GM13976 (cell line): ENCODE measurements around the gene MTARC2.
A peak's percentile ranks its signal among the peaks of the same experiment; 100 is the strongest.

ENCODE experiments used
- DNase-seq: peaks from one replicate; pipeline ENCODE4 v3.0.0; 2012; ENCODE audit warnings: low spot score
- in situ Hi-C: fragments of 300-500 bp; cut with MboI; formaldehyde crosslinking; loops from one replicate; pipeline ENCODE4 v1.12.0; 2022; ENCODE audit warnings: low sequenced_read_pairs, mixed read lengths, inconsistent platforms; ENCODE audit not compliant: unreplicated experiment
- TF ChIP-seq, protein P1 (sequence below): IDR thresholded peaks from 2 replicates; pipeline ENCODE4 v1.5.1; 2012; ENCODE audit warnings: borderline replicate concordance, mild to moderate bottlenecking; ENCODE audit not compliant: insufficient read depth; ENCODE audit errors: extremely low read depth, missing control alignments, control extremely low read depth

The MTARC2 gene

DNA sequence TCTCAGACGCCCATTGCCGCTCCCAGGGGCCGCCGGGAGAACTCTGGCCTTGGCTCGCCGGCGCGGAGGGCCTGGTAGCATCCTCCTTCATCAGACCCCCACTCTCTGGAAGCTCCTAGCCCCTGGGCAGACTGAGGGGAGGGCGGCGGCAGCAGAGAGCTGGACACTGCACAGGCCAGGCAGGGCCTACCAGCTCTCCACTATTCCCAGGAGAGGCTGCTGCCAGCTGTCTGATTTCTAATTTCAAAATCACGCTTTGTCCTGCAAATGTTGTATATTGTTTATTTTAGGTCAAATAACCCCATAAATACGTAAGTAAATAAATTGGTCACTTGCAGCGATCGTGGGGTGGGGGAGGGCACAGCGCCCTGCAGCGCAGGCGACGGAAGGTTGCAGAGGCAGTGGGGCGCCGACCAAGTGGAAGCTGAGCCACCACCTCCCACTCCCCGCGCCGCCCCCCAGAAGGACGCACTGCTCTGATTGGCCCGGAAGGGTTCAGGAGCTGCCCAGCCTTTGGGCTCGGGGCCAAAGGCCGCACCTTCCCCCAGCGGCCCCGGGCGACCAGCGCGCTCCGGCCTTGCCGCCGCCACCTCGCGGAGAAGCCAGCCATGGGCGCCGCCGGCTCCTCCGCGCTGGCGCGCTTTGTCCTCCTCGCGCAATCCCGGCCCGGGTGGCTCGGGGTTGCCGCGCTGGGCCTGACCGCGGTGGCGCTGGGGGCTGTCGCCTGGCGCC is 38.4 kb downstream of the MTARC2 start, which contains the start of gene MTARC1:
TSS of gene MTARC1 (plus strand) at position 577 of the 732 bp plus-strand sequence. CDS start at position 609, 32 bp downstream.
- TF ChIP-seq, protein P1, sequence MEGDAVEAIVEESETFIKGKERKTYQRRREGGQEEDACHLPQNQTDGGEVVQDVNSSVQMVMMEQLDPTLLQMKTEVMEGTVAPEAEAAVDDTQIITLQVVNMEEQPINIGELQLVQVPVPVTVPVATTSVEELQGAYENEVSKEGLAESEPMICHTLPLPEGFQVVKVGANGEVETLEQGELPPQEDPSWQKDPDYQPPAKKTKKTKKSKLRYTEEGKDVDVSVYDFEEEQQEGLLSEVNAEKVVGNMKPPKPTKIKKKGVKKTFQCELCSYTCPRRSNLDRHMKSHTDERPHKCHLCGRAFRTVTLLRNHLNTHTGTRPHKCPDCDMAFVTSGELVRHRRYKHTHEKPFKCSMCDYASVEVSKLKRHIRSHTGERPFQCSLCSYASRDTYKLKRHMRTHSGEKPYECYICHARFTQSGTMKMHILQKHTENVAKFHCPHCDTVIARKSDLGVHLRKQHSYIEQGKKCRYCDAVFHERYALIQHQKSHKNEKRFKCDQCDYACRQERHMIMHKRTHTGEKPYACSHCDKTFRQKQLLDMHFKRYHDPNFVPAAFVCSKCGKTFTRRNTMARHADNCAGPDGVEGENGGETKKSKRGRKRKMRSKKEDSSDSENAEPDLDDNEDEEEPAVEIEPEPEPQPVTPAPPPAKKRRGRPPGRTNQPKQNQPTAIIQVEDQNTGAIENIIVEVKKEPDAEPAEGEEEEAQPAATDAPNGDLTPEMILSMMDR, result no peak
- peak; percentile 64 for DNase-seq
- in situ Hi-C loops, result loop anchor here (25.0 kb wide), 2 partner anchors 499 to 949 kb away; no protein-coding TSS in a partner anchor

DNA sequence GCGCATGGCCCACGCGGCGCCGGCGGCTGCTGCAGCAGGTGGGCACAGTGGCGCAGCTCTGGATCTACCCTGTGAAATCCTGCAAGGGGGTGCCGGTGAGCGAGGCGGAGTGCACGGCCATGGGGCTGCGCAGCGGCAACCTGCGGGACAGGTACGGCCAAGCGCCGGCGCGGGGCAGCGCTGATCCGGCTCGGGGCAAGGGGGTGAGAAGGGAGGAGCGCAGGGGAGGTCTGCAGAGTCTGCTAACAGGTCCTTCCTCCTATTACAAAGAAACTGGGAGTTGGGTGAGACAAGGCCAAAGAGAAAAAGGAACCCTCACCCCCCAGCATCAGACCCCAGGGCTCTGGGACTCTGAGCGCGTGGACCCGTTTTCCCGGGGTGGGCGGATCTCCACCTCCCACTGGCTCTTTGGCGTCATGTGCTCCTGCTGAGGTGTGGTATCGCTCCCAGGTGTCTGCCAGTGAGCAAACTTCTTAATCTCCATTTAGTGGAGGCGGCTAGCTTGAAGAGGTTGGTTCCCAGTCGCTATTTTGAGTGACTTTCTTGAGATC is 39.0 kb downstream of the MTARC2 start:
- in situ Hi-C loops, result loop anchor here (25.0 kb wide), 2 partner anchors 500 to 950 kb away; no protein-coding TSS in a partner anchor
- TF ChIP-seq, protein P1, result no peak
- no peak for DNase-seq

DNA sequence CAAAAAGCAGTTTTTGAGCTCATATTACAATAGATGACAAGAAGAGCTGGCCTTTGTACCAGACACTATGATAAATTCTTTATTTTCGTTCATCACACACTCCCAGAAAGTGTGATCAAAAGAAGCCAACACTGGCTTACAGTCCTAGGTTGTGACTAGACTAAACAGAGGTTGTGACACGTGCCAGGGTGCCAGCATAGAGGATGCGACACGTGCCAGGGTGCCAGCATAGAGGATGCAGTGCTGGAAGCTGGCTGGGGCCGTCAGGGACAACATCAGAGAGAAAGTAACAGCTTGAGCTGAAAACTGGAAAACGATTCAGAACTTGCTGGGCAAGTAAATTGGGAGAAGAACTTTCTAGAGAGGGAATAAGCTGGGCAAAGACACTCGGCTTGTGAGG is 40.8 kb downstream of the MTARC2 start:
- TF ChIP-seq, protein P1, result no peak
- in situ Hi-C loops, result loop anchor here (25.0 kb wide), 2 partner anchors 502 to 952 kb away; no protein-coding TSS in a partner anchor
- no peak for DNase-seq

- in situ Hi-C loops, result loop anchor here (25.0 kb wide), 2 partner anchors 502 to 952 kb away; no protein-coding TSS in a partner anchor
- no peak for DNase-seq
- TF ChIP-seq, protein P1, result no peak
Measured at GRCh38 chr1:220789532-220790147, 41.5 kb downstream of the MTARC2 start.

GRCh38 chr1:220791285-220791684 is 43.2 kb downstream of the MTARC2 start:
- DNase-seq, result no peak
- in situ Hi-C loops, result loop anchor here (25.0 kb wide), 2 partner anchors 504 to 954 kb away; no protein-coding TSS in a partner anchor
- TF ChIP-seq, protein P1, result no peak

GRCh38 chr1:220791956-220792355 is 43.8 kb downstream of the MTARC2 start:
- in situ Hi-C loops, result loop anchor here (25.0 kb wide), 2 partner anchors 505 to 955 kb away; no protein-coding TSS in a partner anchor
- DNase-seq, result no peak
- TF ChIP-seq, protein P1, result no peak
